Adrenal gland (tissue), 5 donors: Measurements from ENCODE around the gene BACE2.

Experiments used
- POLR2A ChIP-seq, 2 donors: fragments of 450-650 bp; IDR thresholded peaks; one replicate each; pipeline ENCODE4 v1.6.1; 2017; ENCODE audit warnings: antibody characterized with exemption in 2 of 2, mild to moderate bottlenecking in 2 of 2, moderate library complexity in 1 of 2
- TF ChIP-seq, protein P1 (sequence below), 6 experiments: fragments of 450-650 bp in 4 of 6; fragments of 200-600 bp in 2 of 6; sonication (generic) in 1 of 6; IDR thresholded peaks; 1 replicate in 5 of 6; 2 replicates in 1 of 6; pipeline versions ENCODE4 v1.5.1 to v1.8.0; 2016 to 2021; ENCODE audit warnings: antibody characterized with exemption in 6 of 6, mild to moderate bottlenecking in 2 of 6, moderate library complexity in 1 of 6
- donor health status: DM: no; HTN: no; CAD: no.

DNA sequence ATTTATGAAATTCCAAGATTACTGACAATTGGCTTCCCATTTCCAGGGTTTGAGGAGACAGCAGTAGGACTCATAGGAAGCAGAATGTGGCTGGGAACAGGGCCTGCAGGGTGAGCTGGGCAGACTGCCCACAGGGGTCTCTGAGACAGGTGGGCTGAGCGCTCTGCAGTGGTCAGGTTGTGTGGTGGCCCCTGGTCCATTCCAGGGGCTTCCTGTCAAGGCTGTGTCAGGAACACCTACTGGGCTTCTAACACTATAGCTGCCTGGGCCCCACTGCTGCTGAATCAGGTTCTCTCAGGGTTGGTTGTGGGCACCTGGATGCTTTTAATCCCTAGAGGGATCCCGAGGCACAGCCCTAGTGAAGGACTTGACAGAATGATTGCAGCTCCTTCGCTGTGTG lies 72.1 kb downstream of the BACE2 start:
- TF ChIP-seq, protein P1, sequence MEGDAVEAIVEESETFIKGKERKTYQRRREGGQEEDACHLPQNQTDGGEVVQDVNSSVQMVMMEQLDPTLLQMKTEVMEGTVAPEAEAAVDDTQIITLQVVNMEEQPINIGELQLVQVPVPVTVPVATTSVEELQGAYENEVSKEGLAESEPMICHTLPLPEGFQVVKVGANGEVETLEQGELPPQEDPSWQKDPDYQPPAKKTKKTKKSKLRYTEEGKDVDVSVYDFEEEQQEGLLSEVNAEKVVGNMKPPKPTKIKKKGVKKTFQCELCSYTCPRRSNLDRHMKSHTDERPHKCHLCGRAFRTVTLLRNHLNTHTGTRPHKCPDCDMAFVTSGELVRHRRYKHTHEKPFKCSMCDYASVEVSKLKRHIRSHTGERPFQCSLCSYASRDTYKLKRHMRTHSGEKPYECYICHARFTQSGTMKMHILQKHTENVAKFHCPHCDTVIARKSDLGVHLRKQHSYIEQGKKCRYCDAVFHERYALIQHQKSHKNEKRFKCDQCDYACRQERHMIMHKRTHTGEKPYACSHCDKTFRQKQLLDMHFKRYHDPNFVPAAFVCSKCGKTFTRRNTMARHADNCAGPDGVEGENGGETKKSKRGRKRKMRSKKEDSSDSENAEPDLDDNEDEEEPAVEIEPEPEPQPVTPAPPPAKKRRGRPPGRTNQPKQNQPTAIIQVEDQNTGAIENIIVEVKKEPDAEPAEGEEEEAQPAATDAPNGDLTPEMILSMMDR (IDR thresholded peaks at IDR 0.05): no peak
- TF ChIP-seq POLR2A (IDR thresholded peaks at IDR 0.05): no peak
